ENCODE data around the gene APMAP. TPM values are rescaled to one million over a fixed set of nuclear protein-coding genes. Genes with fewer than 3 reads are reported as not detected.

APMAP gene
- total RNA-seq, 1 experiment from 2014 or later = 67.8 TPM

DNA sequence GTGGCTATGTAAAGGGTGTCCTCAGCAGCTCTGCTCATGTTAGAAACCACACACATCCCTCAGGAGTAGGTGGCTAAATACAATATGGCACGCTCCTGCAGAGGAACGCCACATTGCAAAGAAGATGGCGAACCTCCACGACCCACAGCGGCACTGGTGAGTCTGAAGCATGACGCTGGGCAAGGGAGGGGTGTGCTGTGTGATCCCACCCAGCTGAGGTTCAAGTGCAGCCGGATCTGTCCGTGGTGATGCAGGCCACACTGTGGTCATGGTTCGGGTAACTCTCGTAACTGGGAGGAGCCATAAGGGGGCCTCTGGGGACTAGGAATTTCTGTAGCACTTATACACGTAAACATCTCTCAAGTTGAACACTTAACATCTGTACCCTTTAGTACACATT is 23.4 kb upstream of the APMAP start:
- DNase-seq = no peak

More for the DNA sequence above, 23.4 kb upstream of the APMAP start:
- no peak overlapping the region for H3K27ac ChIP-seq (ENCODE audit: insufficient read length, low read depth, low read length)
- H3K79me1 ChIP-seq (ENCODE audit: insufficient read depth, low read depth, low read length, poor library complexity, severe bottlenecking) = no peaks in the 10 kb centered on the region
- H2AK5ac ChIP-seq (ENCODE audit: insufficient read length, low read length) = no peak overlapping the region
- no peak overlapping the region for H3K56ac ChIP-seq (ENCODE audit: insufficient read length, low read depth, low read length)
- peak overlapping the region; percentile 15 for H3K18ac ChIP-seq (ENCODE audit: insufficient read length, low read depth, low read length)
- H3K23ac ChIP-seq (ENCODE audit: insufficient read length, low read depth, low read length) = no peak overlapping the region
- no peak overlapping the region for H3K4me2 ChIP-seq (ENCODE audit: insufficient read depth, insufficient read length, low read length)
- no peaks in the 10 kb centered on the region for H3K9me3 Mint-ChIP-seq
- H2BK20ac ChIP-seq (ENCODE audit: low read depth, low read length, poor library complexity, severe bottlenecking) = no peak overlapping the region
- no peak overlapping the region for H4K8ac ChIP-seq (replicated peaks; ENCODE audit: insufficient read length, low read depth, low read length)
- H3K27me3 ChIP-seq (ENCODE audit: insufficient read depth, low read length) = no peaks in the 10 kb centered on the region
- H3K79me2 ChIP-seq (ENCODE audit: insufficient read depth, low read length) = no peaks in the 10 kb centered on the region
- H2BK5ac ChIP-seq (ENCODE audit: insufficient read length, low read length) = no peak overlapping the region
- H4K20me1 ChIP-seq (ENCODE audit: control insufficient read depth, insufficient read depth, insufficient read length) = no peaks in the 10 kb centered on the region
- no peak overlapping the region for H2AFZ ChIP-seq (ENCODE audit: low read length)
- H3K4ac ChIP-seq (ENCODE audit: low read depth, low read length) = no peak overlapping the region
- H3K36me3 Mint-ChIP-seq (ENCODE audit: insufficient read depth in 1 of 3, low read depth in 3 of 3) = no peaks in the 10 kb centered on the region
- no peak overlapping the region for H3K9ac ChIP-seq (ENCODE audit: extremely low read depth, insufficient read length, low read length)
- no peak overlapping the region for H4K91ac ChIP-seq (ENCODE audit: insufficient read length, low read depth, low read length)
- H3K27ac Mint-ChIP-seq = no peak overlapping the region
- no peak overlapping the region for H3K4me3 Mint-ChIP-seq
- TF ChIP-seq CTCF (conservative IDR thresholded peaks at IDR 0.05) = no peak
- no peak overlapping the region for H2BK12ac ChIP-seq (ENCODE audit: insufficient read length, low read depth, low read length)
- peaks cover 20 to 23% of the 10 kb centered on the region in 2 experiments for H3K4me1 Mint-ChIP-seq
- H3K27me3 Mint-ChIP-seq (ENCODE audit: low read depth) = peaks cover 11% of the 10 kb centered on the region
- no peak overlapping the region for H3T11ph ChIP-seq (ENCODE audit: low read length)
- no peaks in the 10 kb centered on the region; the same call in 1 of the 2 replicates for H3K4me1 ChIP-seq (ENCODE audit: insufficient read depth, low read length)
- H3K14ac ChIP-seq (ENCODE audit: insufficient read depth, low read length) = no peak overlapping the region
- no CpG with 5 or more reads among the region's 11 CpGs for WGBS (ENCODE audit: extremely low coverage, insufficient read length, low lambda C conversion rate)
- no peak overlapping the region for H2BK120ac ChIP-seq (ENCODE audit: low read depth, low read length, poor library complexity, severe bottlenecking)
- no peak overlapping the region for H4K5ac ChIP-seq (ENCODE audit: insufficient read length, low read depth, low read length)
- no peaks in the 10 kb centered on the region for H3K9me3 ChIP-seq (ENCODE audit: control insufficient read depth, low read depth, low read length)
- no peaks in the 10 kb centered on the region for H3K23me2 ChIP-seq (ENCODE audit: insufficient read length, low read depth, low read length, poor library complexity, severe bottlenecking)
- H2BK15ac ChIP-seq (ENCODE audit: low read depth, low read length) = no peak overlapping the region
